ENCODE data around the gene HTR3C.
"Not testable (repeated sequence)": the region's sequence is repeated elsewhere in the genome, so short reads cannot be mapped to it uniquely, and the experiment has no call there.

Gene HTR3C, protein sequence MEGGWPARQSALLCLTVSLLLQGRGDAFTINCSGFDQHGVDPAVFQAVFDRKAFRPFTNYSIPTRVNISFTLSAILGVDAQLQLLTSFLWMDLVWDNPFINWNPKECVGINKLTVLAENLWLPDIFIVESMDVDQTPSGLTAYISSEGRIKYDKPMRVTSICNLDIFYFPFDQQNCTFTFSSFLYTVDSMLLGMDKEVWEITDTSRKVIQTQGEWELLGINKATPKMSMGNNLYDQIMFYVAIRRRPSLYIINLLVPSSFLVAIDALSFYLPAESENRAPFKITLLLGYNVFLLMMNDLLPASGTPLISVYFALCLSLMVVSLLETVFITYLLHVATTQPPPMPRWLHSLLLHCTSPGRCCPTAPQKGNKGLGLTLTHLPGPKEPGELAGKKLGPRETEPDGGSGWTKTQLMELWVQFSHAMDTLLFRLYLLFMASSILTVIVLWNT

DNA sequence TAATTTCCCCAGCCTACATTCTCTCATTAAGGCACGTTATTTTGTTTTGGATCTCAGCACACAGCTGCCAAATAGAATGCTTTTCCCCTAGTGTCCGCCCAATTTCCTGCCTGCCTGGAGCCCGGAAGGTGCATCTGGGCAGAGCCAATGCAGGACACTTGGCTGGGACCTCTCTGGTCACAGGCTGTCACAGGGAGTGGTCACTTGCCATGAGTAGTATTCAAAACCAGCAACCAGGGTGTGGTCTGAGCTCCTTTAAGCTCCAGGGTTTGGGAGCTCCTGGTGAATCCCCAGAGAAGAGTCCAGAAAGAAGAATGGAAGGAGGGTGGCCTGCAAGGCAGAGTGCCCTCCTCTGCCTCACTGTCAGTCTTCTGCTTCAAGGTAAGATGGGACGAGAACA is at the start of gene HTR3C:
TSS of gene HTR3C (plus strand) at position 281 of the 400 bp plus-strand sequence. CDS start at position 315, 34 bp downstream.
- DNase-seq (ENCODE audit: low read depth): no peak

DNA sequence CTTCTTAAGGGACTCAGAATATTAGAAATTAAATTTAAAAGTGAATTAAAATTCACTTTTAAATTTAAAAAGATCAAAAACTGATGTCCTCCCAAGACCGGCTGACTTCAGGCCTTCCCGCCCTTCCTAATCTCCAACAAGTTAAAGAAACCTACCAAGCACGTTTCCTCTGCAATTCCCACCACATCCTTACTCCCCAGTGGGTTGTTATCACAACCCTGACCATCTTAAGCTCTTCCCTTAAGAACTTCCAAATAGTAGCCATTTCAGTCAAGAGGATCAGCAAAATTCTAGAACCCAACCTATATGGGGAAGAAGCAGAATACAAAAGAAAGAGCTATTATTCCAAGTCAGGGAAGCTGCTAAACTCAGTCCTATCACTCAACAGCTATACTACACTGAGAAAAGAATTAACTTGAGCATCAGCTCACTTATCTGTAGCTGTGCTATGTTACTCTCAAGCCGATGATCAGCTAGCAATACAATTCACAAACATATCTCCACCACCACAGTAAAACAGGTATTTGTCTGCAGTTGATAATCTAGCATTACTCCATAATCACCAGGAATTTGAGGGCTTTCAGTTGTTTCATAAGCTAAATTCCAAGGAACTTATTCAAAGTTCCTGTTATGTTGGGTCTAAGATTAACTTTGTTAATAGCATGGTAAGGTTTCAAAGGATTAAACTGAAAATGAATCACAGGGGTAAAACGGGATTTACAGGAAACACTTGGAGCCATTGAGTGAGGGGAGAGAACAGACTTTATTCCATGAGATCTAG is 49.5 kb upstream of the HTR3C start:
- no peak for DNase-seq (ENCODE audit: low read depth)

DNA sequence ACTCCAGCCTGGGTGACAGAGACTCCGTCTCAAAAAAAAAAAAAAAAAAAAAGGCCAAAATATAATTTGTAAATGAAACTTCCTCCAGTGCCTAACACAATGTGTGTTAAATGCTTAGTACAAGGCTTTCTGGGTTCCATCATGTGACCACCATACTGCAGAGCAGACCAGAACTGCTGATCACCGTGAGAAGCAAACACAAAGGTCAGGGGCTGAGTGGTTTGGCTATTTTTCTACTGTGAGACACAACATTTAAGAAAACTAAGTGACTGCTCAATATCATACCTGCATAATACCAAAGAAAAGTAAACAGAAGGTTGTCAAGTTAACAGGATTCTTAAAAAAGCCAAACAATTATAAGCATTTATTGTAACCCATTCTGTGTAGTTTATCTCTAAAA is 48.4 kb upstream of the HTR3C start:
- no peak for DNase-seq (ENCODE audit: low read depth)

DNA sequence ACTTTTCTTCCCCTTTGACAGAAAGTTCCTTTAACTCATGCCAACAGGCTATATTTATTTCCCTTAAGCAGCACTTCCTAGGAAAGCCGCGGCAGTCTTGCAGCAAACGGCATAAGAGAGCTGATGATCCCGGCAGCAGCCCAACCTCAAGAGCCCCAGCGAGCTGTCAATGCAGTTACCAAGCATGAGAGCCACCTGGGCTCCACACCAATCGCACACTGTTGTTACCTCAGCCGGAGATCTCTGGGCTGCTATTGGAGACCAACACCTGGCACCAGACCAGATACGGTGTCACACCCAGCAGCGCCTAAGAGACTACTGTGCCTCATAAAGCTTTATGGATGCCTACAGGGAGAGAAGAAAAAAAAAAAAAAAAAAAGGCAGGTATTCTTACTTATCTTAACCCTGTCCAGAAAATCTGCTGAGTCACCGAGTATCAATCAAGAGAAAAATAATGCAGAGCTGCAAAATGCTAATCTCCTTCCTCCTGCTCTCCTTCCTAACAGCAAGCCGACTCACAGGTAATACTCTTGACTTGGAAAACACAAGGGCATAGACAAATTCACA is 46.8 kb upstream of the HTR3C start:
- no peak for DNase-seq (ENCODE audit: low read depth)

DNA sequence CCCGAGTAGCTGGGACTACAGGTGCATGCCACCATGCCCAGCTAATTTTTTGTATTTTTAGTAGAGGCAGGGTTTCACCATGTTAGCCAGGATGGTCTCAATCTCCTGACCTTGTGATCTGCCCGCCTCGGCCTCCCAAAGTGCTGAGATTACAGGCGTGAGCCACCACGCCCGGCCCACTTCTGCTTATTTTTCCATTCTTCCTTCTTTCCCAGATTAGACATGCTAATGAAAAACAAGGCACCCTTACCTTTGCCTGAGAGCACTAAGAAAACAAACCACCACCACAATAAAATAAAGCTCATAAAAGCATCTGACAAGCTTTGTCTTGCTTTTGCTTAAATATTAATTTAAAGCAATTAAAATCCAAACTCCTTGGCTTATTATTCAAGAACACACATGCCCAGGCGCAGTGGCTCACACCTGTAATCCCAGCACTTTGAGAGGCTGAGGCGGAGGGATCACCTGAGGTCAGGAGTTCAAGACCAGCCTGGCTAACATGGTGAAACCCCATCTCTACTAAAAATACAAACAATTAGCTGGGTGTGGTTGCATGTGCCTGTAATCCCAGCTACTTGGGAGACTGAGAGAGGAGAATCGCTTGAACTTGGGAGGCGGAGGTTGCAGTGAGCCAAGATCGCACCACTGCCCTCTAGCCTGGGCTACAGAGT is 45.6 kb upstream of the HTR3C start:
- not testable (repeated sequence) for DNase-seq (ENCODE audit: low read depth)

DNA sequence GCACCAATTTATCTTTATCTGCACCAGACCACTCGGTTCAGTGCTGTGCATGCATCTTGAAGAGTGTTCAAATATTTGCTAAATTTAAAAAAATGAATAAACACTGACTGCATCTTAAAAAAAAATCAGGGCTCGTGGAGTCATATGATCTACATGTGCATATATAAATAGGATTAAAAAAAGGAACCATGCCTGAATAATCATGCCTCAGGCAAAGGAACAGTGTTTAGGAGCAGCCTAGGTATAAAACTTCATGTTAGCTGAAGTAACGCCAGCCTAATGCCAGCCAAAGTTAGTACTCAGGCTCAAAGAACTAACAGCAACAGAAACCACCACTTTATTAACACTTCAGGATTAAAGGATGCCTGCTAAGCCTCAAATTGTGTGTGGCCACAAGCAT is 44.7 kb upstream of the HTR3C start:
- DNase-seq (ENCODE audit: low read depth): no peak

DNA sequence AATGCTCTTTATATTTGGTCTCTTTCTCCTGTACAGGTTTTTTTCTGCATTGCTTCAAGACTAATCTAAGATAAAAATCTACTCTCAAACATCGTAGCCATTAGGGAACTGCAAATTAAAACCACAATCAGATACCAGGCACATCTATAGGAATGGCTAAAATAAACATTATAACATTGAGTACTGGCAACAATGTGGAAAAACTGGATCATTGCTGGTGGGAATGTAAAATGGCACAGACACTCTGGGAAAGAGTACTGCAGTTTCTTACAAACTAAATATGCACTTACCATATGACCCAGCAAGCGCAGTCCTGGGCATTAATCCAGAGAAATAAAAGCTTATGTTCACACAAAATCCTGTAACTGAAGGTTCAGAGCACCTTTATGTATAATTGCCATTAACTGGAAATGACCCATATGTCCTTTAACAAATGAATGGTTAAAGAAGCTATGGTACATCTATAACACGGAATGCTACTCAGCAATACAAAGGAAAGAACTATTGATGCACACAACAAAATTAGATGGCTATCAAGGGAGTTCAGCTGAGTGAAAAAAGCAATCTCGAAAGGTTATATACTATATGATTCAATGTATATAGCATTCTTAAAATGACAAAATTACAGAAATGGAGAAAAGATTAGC is 41.5 kb upstream of the HTR3C start:
- DNase-seq (ENCODE audit: low read depth): no peak

DNA sequence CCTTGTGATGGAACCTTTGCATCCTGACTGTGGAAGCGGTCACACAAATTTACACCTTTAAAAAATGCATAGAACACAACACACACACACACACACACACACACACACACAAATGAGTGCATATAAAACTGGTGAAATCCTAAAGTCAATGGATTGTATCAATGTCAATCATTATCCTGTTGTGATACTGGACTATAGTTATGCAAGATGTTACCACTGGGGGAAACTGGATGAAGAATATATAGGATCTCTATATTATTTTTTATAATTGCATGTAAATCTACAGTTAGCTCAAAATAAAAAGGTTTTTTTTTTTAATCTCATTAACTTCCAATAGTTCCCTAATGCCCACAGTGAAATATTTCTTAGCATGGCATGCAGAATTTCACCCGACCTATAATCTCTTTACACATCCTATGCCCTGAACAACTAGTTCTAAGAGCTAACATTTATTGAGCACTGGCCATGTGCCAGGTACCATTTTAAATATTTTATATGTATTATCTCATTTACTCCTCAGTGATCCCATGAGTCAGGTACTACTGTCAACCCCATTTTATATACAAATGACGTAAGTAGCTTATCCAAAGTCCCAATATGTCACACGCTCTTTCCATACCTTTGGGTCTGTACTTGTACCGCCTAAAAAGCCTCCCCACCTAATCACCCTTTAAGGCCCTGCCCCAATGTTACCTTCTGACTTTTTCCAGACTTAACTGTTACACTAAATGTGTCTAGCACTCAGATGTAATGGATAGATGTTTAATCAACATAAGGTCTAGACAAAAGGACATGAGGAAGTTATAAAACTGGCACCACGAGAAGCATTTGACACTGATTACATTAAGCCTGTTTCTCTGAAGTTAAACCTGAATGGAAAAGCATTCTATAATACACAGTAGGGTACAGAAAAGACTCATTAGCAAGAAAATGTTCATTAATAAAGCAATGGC is 40.6 kb upstream of the HTR3C start:
- DNase-seq (ENCODE audit: low read depth): no peak

DNA sequence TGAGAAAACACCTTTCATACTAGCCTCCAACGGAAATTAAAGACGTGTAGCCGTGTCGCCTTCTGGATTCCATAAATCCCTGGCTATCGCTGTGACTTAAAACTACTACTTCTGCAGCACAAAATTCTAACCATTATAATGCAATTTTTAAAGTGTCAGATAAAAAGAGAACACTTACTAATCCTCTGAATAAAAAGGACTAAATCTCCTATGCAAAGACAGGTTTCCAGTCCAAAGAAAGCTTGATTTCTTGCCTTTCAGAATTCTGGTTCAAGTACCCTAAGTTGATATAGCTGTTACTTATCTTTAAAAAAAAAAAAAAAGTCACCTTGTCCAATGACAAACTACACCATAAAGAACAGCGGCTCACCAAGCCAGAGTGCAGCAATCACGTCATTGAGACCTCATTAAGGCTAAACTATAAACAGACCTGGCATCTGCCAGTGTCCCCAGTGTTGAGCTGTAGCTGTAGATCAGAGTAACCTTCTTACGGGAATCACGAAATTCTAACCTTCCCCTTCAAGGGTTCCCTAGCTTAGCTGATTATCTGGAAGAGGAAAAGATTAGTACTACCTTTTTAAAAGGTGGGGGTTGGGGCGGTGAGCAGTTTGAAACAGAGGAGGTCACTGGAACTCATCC is 37.3 kb upstream of the HTR3C start:
- no peak for DNase-seq (ENCODE audit: low read depth)

DNA sequence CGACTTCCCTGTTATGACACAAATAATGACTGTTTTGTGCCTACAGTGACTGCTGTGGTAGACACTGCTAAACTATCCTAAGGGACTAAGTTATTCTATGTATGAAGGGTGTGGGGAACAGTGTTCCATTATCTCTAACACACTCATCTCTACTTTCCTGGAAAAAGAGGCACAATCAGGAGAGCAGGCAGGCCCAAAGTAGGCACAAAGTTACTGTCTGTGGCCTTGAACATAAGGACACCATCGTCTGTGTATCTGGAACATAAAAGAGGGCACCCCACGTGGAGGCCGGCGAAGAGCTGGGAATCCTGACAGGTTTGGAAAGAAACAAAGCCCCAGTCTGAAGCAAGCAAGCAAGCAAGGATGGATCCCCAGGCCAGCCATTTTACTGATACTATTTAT is 36.7 kb upstream of the HTR3C start:
- DNase-seq (ENCODE audit: low read depth): no peak

DNA sequence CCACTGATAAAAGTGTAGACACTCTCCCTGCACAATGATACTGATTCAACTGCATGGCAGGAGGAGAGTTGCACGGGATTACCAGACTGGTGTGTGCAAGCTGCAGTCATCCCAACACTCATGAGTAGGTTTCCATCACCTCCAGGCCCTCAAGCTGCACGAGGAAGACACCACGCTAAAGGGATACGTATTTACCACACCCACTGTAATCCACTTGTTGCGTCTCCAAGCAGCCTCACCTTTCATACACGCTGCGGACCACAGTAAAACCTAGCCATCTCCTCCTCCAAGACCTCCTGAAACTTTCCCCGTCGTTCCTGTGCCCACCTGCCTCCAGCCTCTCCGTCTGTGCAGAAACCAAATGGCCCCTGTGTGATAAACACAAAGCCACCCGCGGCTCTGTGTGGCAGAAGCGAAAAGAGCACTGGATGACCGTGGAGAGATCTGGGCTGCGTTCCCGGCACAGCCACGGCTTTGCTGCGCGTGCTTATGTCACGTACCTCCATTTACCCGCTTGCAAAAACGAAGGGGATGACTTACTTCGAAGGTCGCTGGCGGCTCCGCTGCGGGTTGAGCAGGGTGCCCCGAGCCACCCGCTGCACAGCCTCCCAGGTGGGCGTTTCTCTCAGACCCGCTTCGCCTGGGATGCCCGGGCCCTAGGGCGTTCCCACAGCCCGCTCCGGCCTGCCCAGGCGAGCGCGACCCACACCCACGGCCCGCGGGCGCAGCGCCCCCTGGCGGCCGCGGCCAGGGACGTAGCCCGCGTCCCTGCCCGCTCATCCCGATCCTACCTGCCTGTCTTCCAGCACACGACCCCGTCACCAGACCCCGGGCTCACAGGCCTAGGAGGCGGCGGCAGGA is 35.8 kb upstream of the HTR3C start:
- peak; percentile 9 for DNase-seq (ENCODE audit: low read depth)

DNA sequence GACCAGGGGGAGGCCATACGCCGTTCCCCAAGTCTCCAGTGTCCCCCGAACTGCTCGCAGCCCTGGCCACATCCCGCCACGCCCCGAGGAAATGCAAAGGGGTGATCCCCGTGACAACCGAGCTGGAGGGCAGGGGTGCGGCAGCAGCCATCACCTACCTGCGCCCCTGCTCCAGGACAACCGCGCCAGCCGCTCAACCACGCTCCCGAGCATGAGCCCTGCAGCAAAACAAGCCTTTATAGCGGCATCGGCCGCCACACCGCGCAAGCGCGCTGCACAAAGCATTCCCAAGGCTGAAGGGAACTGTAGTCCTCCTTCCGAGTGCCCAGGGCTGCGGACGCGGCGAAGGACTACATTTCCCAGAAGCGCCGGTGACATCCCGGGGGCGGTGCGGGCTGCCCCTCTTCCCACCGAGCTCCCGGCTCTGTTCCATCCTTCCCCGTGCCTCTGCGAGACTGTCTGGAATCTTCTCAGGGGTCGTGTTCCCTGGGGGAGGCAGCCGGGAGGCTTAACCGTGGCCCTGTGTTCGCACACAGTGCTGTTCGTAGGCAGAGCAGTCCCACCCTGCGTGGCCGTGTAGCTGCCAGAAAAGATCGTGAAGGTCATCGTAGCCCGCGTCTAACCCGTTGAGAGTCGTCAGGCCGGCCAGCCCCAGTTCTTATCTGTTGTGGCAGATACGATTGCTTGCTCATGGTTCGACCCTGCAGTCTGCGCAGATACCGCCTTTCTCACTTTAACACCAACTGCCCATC is 35.0 kb upstream of the HTR3C start, which contains the start of gene ABCC5:
TSS of gene ABCC5 (minus strand) at position 213 of the 752 bp plus-strand sequence. CDS start 3,492 bp downstream, outside the sequence.
- peak; percentile 59 for DNase-seq (ENCODE audit: low read depth)

DNA sequence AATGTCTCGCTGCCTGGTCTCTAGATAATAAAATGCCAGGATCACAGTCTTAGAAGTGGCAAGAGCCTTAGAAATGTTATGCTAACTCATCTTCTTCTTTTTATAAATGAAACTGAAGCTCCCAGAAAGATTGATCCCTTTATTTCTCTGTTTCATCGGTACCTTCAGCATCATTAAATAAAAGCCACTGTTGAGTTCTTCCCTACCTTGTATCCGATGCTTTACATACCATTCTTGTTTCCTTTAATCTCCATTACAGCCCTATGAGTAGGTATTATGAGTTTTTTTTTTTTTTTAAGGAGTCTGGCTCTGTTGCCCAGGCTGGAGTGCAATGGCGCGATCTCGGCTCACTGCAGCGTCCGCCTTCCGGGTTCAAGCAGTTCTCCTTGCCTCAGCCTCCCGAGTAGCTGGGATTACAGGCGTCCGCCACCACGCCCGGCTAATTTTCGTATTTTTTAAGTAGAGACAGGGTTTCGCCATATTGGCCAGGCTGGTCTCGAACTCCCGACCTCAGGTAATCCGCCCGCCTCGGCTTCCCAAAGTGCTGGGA is 34.3 kb upstream of the HTR3C start:
- DNase-seq (ENCODE audit: low read depth): no peak

DNA sequence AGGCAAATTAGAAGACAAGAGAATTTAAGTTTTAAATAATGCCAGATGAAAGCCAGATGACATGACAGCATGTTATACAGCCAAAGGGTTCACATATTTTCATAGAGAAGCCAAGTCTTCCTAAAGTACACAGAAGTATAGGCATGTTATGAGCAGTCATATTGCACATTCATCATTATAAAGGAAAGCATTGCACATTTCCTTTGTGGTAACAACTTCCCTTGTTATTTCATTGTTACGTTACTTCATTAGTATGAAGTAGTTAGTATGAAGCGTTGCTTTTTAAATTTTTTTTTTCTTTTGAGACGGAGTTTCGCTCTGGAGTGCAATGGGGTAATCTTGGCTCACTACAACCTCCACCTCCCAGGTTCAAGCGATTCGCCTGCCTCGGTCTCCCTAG is 30.5 kb upstream of the HTR3C start:
- DNase-seq (ENCODE audit: low read depth): no peak

DNA sequence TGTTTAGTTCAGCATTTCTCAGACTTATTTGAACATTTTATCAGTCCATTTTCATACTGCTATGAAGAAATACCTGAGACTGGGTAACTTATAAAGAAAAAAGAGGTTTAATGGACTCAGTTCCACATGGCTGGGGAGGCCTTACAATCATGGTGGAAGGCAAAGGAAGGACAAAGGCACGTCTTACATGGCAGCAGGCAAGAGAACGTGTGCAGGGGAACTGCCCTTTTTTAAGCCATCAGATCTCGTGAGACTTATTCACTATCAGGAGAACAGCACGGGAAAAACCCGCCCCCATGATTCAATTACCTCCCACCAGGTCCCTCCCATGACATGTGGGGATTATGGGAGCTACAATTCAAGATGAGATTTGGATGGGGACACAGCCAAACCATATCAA is 27.6 kb upstream of the HTR3C start:
- not testable (repeated sequence) for DNase-seq (ENCODE audit: low read depth)

DNA sequence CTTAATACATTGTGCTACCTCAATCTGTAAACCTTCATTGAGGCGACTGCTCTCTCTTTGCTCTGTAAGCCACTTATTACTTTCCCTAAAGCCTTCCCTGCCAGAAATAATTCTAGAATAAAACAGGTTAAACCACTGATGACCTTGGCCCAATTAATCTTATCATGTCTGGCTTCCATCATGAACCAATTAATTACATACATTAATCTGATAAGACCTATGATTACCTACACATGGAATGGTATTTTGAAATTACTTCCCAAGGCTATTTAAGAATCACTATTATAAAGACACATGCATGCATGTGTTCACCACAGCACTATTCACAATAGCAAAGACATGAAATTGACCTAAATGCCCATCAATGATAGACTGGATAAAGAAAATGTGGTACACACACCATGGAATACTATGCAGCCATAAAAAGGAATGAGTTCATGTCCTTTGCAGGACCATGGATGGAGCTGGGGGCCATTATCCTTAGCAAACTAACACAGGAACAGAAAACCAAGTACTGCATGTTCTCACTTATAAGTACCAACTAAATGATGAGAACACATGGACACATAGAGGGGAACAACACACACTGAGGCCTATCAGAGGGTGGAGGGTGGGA is 24.5 kb upstream of the HTR3C start:
- not testable (repeated sequence) for DNase-seq (ENCODE audit: low read depth)

DNA sequence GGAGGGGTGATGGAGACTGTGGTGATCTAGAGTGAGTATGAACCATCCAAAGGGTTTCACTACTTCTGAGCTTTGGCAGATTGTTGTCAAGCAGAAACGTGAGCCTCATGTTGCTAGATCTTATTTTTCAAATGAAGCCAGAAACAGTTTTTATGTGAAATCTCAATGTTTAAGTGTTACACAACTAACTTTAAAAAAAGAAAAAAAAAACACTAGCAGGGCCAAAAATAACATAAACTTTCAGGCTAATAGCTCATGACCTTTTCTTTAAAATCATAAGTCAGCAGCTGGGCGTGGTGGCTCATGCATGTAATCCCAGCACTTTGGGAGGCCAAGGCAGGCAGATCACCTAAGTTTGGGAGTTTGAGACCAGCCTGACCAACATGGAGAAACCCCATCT is 23.4 kb upstream of the HTR3C start:
- no peak for DNase-seq (ENCODE audit: low read depth)

DNA sequence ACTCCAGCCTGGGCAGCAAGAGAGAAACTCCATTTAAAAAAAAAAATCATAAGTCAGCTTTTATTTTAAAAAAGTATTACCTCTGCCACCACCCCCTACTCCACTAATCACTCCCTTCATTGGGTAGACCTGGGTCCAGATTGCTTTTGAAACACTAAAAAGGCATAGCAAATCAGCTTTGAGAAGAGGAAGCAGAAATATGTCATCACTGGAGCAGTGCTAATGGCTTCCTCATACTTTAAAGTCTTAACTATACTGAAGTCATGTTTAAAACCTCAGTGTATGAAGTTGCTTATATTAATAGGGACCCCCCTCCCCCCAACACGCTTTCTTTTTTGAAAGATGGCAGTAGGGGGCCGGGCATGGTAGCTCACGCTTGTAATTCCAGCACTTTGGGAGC is 22.3 kb upstream of the HTR3C start:
- DNase-seq (ENCODE audit: low read depth): no peak
